Keratinocyte (primary cell): ENCODE measurements around the gene SEMA3A. TPM values are rescaled to one million over a fixed set of nuclear protein-coding genes. Genes with fewer than 3 reads are reported as not detected.

Source experiments
- DNase-seq: peaks from one replicate; pipeline ENCODE4 v3.0.0-alpha.2; 2011; ENCODE audit warnings: low read depth, missing footprints, low spot score
- FAIRE-seq: peaks from 2 replicates; lab custom pipeline; 2011; peaks lifted over from hg19 to GRCh38; lab: Jason Lieb, UNC
- H2AFZ ChIP-seq: 2 replicates; pipeline ENCODE4 v1.6.0; 2012; ENCODE audit warnings: low read length, control low read depth, inconsistent platforms; ENCODE audit not compliant: control insufficient read depth
- H3K27ac ChIP-seq: 2 replicates; pipeline ENCODE4 v1.5.1; 2011; ENCODE audit warnings: low read length; ENCODE audit not compliant: control insufficient read depth, insufficient read depth
- H3K27me3 ChIP-seq: 3 replicates; pipeline ENCODE4 v1.6.0; 2011; ENCODE audit warnings: low read length; ENCODE audit not compliant: control insufficient read depth, insufficient read depth; ENCODE audit errors: extremely low read depth
- H3K36me3 ChIP-seq, 2 experiments: 2 replicates in 1 of 2; 3 replicates in 1 of 2; pipeline ENCODE4 v1.5.1; 2011; ENCODE audit warnings: low read length in 2 of 2, mild to moderate bottlenecking in 1 of 2; ENCODE audit not compliant: control insufficient read depth in 2 of 2, insufficient read depth in 2 of 2; ENCODE audit errors: extremely low read depth in 1 of 2
- H3K4me1 ChIP-seq: 3 replicates; pipeline ENCODE4 v1.5.1; 2011; ENCODE audit warnings: low read length; ENCODE audit not compliant: control insufficient read depth, insufficient read depth; ENCODE audit errors: extremely low read depth
- H3K4me2 ChIP-seq: 3 replicates; pipeline ENCODE4 v1.6.0; 2011; ENCODE audit warnings: low read depth, low read length; ENCODE audit not compliant: control insufficient read depth, insufficient read depth; ENCODE audit errors: extremely low read depth
- H3K4me3 ChIP-seq, 3 experiments: fragments of 200-600 bp in 1 of 3; sonication (generic) in 1 of 3; 2 replicates in 2 of 3; 3 replicates in 1 of 3; pipeline ENCODE4 v1.5.1; 2011 to 2016; ENCODE audit warnings: low read length in 3 of 3, mild to moderate bottlenecking in 3 of 3, control low read depth in 2 of 3, inconsistent platforms in 1 of 3, low read depth in 1 of 3, mixed read lengths in 1 of 3, mixed run types in 1 of 3, moderate library complexity in 1 of 3; ENCODE audit not compliant: control insufficient read depth in 2 of 3, insufficient read depth in 2 of 3; ENCODE audit errors: extremely low read depth in 1 of 3
- H3K79me2 ChIP-seq: 2 replicates; pipeline ENCODE4 v1.6.0; 2012; ENCODE audit warnings: low read length; ENCODE audit not compliant: control insufficient read depth, insufficient read depth
- H3K9ac ChIP-seq: 3 replicates; pipeline ENCODE4 v1.6.0; 2011; ENCODE audit warnings: low read length; ENCODE audit not compliant: control insufficient read depth, insufficient read depth; ENCODE audit errors: extremely low read depth
- H3K9me1 ChIP-seq: 3 replicates; pipeline ENCODE4 v1.6.0; 2011; ENCODE audit warnings: low read length; ENCODE audit not compliant: control insufficient read depth, insufficient read depth; ENCODE audit errors: extremely low read depth
- H3K9me3 ChIP-seq: 2 replicates; pipeline ENCODE4 v1.5.1; 2012; ENCODE audit warnings: low read depth, low read length; ENCODE audit not compliant: control insufficient read depth
- H4K20me1 ChIP-seq: 3 replicates; pipeline ENCODE4 v1.6.0; 2011; ENCODE audit warnings: low read length; ENCODE audit not compliant: control insufficient read depth, insufficient read depth; ENCODE audit errors: extremely low read depth
- EZH2 ChIP-seq: IDR thresholded peaks from one replicate; pipeline ENCODE4 v1.6.1; 2012; ENCODE audit warnings: inconsistent platforms, mild to moderate bottlenecking, low read length, moderate library complexity
- dilution Hi-C: fragments of 300-500 bp; cut with MboI; formaldehyde crosslinking; loops from one replicate; pipeline ENCODE4 v1.7.0; 2020; ENCODE audit warnings: low sequenced_read_pairs; ENCODE audit not compliant: extremely low pct_ligation_motif_present
- polyA plus RNA-seq, 5 experiments: library from polyadenylated mRNA; depleted of rRNA in 3 of 5; stranded (reverse) in 3 of 5; stranded (forward) in 1 of 5; unstranded in 1 of 5; fragments of >200 nt; gene quantifications; 1 replicate in 1 of 5; 2 replicates in 3 of 5; 3 replicates in 1 of 5; pipeline versions ENCODE4 v1.2.1 to v1.2.3, GENCODE V29; 2011 to 2012; ENCODE audit warnings: missing spikeins in 2 of 5, low read depth in 1 of 5, low replicate concordance in 1 of 5
- TF ChIP-seq, protein P1 (sequence below), 3 experiments: IDR thresholded peaks in 1 of 3; conservative IDR thresholded peaks in 1 of 3; optimal IDR thresholded peaks in 1 of 3; 2 replicates in 2 of 3; 3 replicates in 1 of 3; pipeline versions ENCODE3 to v1.5.1; 2011; ENCODE audit warnings: low read length in 3 of 3, mild to moderate bottlenecking in 3 of 3, moderate library complexity in 2 of 3, control low read depth in 1 of 3, inconsistent platforms in 1 of 3; ENCODE audit not compliant: insufficient read depth in 2 of 3; ENCODE audit errors: extremely low read depth in 1 of 3

SEMA3A gene
- polyA plus RNA-seq, 1 donor (not counting 4 experiments of a cell fraction or from before 2014, with no cell fraction given): 2.1 TPM

DNA sequence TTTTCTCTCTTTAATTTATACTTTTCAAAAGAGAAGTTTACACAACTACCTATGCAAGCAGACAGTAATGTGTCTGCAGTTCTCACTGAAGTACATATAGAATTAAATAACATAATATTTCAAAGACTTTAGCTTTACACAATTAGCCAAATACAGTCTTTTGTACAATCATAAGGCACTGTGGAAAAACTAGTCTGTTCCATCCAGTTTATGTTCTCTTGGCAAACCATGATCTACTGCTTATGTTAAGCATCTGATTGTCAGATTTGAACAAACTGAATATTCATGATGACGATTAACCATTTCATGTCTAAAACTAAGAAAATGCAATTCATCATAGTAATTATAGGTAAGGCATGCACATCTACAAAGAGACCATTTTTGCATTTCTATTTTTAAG, 842 bp downstream of the SEMA3A start:
- Histone ChIP-seq H3K4me1 (peaks cover 3% of the 10 kb centered on the region), H3K9me1 (no peaks in the 10 kb centered on the region), H3K36me3 (no peaks in the 10 kb centered on the region), H4K20me1 (no peaks in the 10 kb centered on the region), H3K27me3 (no peaks in the 10 kb centered on the region), H3K9ac (peak overlapping the region; percentile 81), H3K27ac (no peak overlapping the region), H3K4me2 (peak overlapping the region; percentile 93), H3K9me3 (no peaks in the 10 kb centered on the region), H2AFZ (no peak overlapping the region), H3K79me2 (peaks cover 2% of the 10 kb centered on the region), H3K4me3 (peak overlapping the region in 2 of 3 experiments; percentile 45 to 86)
- FAIRE-seq (peak; percentile 73), DNase-seq (no peak)
- no peak for TF ChIP-seq EZH2
- TF ChIP-seq, protein P1, sequence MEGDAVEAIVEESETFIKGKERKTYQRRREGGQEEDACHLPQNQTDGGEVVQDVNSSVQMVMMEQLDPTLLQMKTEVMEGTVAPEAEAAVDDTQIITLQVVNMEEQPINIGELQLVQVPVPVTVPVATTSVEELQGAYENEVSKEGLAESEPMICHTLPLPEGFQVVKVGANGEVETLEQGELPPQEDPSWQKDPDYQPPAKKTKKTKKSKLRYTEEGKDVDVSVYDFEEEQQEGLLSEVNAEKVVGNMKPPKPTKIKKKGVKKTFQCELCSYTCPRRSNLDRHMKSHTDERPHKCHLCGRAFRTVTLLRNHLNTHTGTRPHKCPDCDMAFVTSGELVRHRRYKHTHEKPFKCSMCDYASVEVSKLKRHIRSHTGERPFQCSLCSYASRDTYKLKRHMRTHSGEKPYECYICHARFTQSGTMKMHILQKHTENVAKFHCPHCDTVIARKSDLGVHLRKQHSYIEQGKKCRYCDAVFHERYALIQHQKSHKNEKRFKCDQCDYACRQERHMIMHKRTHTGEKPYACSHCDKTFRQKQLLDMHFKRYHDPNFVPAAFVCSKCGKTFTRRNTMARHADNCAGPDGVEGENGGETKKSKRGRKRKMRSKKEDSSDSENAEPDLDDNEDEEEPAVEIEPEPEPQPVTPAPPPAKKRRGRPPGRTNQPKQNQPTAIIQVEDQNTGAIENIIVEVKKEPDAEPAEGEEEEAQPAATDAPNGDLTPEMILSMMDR (optimal IDR thresholded peaks at IDR 0.05 in 1 of 3, IDR thresholded peaks at IDR 0.05 in 1 of 3, conservative IDR thresholded peaks at IDR 0.05 in 1 of 3; ENCODE audit: extremely low read depth in 1 of 3, insufficient read depth in 2 of 3, low read length in 3 of 3): no peak
- dilution Hi-C loops: no loop called here

DNA sequence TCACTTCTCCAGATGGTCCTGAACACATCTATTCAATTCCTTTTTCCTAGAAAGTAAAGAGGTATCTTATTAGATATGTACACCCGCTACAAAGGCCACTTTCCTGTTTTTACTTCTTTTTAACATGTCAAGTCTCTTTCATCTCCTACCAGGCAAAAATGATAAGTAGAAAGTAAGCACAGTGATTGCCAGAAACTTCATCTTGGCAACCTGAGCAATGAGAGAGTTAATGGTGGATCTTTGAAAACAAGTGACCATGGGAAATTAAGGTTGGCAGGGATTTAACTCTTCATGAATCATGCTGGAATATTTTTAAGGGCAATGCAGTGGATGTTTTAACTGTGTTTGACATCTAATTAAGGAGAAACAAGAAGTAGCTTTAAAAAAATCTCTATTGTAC, 2.7 kb downstream of the SEMA3A start:
- H3K27me3 ChIP-seq: no peaks in the 10 kb centered on the region
- peak overlapping the region; percentile 7 for H3K4me2 ChIP-seq
- peaks cover 21% of the 10 kb centered on the region for H3K4me1 ChIP-seq
- FAIRE-seq (peak; percentile 44), DNase-seq (no peak)
- no peaks in the 10 kb centered on the region for H3K36me3 ChIP-seq
- TF ChIP-seq EZH2: no peak
- TF ChIP-seq, protein P1 (optimal IDR thresholded peaks at IDR 0.05 in 1 of 3, IDR thresholded peaks at IDR 0.05 in 1 of 3, conservative IDR thresholded peaks at IDR 0.05 in 1 of 3; ENCODE audit: extremely low read depth in 1 of 3, insufficient read depth in 2 of 3, low read length in 3 of 3): no peak
- H4K20me1 ChIP-seq: no peaks in the 10 kb centered on the region
- no peak overlapping the region for H3K27ac ChIP-seq
- peak overlapping the region; percentile 62 for H2AFZ ChIP-seq
- H3K9ac ChIP-seq: no peak overlapping the region
- no peak overlapping the region for H3K4me3 ChIP-seq
- peaks cover 2% of the 10 kb centered on the region for H3K79me2 ChIP-seq
- dilution Hi-C loops: no loop called here
- no peaks in the 10 kb centered on the region for H3K9me3 ChIP-seq
- H3K9me1 ChIP-seq: no peaks in the 10 kb centered on the region
